ENCODE measurements around the gene USH2A. TPM values are rescaled to one million over a fixed set of nuclear protein-coding genes. Genes with fewer than 3 reads are reported as not detected.

The USH2A gene
- total RNA-seq, 2 donors from 2014 or later, result 0.74 TPM; not detected in 1

- WGBS, result 75% methylated on average over 2 of the region's 2 CpGs
Measured at GRCh38 chr1:216387782-216388181, 35.5 kb downstream of the USH2A start.

GRCh38 chr1:216379441-216379840 lies 43.8 kb downstream of the USH2A start:
- 92% methylated on average over 1 of the region's 1 CpG for WGBS
- H3K36me3 ChIP-seq, result no peaks in the 10 kb centered on the region
- H3K27ac ChIP-seq, result no peak overlapping the region
- H3K9me3 ChIP-seq, result no peaks in the 10 kb centered on the region
- H3K27me3 ChIP-seq (replicated peaks; ENCODE audit: insufficient read depth), result no peaks in the 10 kb centered on the region
- H3K4me1 ChIP-seq (replicated peaks), result no peaks in the 10 kb centered on the region
- no peak for TF ChIP-seq POLR2A (IDR thresholded peaks at IDR 0.05)
- no peak for DNase-seq (ENCODE audit: low spot score)
- H3K4me3 ChIP-seq, result no peak overlapping the region
- intact Hi-C loops (cut with DNase I), result no loop called here

More at GRCh38 chr1:216387782-216388181, 35.5 kb downstream of the USH2A start:
- H3K9me3 ChIP-seq, result no peaks in the 10 kb centered on the region
- TF ChIP-seq CTCF (IDR thresholded peaks at IDR 0.05), result no peak
- no peak for TF ChIP-seq POLR2AphosphoS5 (IDR thresholded peaks at IDR 0.05)
- no peak for TF ChIP-seq POLR2A (IDR thresholded peaks at IDR 0.05)
- no peaks in the 10 kb centered on the region for H3K36me3 ChIP-seq
- no peak overlapping the region for H3K27ac ChIP-seq
- intact Hi-C loops (cut with DNase I), result no loop called here
- no peaks in the 10 kb centered on the region for H3K27me3 ChIP-seq (replicated peaks; ENCODE audit: insufficient read depth)
- no peaks in the 10 kb centered on the region for H3K4me1 ChIP-seq (replicated peaks)
- no peak for DNase-seq (ENCODE audit: low spot score)
- H3K4me3 ChIP-seq, result no peak overlapping the region

- Histone ChIP-seq H3K27me3 (replicated peaks; ENCODE audit: insufficient read depth) (no peaks in the 10 kb centered on the region), H3K4me3 (no peak overlapping the region), H3K9me3 (no peaks in the 10 kb centered on the region), H3K36me3 (no peaks in the 10 kb centered on the region), H3K27ac (no peak overlapping the region), H3K4me1 (replicated peaks) (no peaks in the 10 kb centered on the region)
- DNase-seq (ENCODE audit: low spot score), result no peak
- intact Hi-C loops (cut with DNase I), result no loop called here
- 92% methylated on average over 2 of the region's 2 CpGs for WGBS
- TF ChIP-seq POLR2AphosphoS5 (IDR thresholded peaks at IDR 0.05) (no peak), POLR2A (IDR thresholded peaks at IDR 0.05) (no peak), CTCF (IDR thresholded peaks at IDR 0.05) (no peak)
Measured at GRCh38 chr1:216368249-216368648, 55.0 kb downstream of the USH2A start.

- intact Hi-C loops (cut with DNase I), result no loop called here
- TF ChIP-seq CTCF (IDR thresholded peaks at IDR 0.05), result no peak
- no peak for TF ChIP-seq POLR2AphosphoS5 (IDR thresholded peaks at IDR 0.05)
- TF ChIP-seq POLR2A (IDR thresholded peaks at IDR 0.05), result no peak
- no peaks in the 10 kb centered on the region for H3K4me1 ChIP-seq (replicated peaks)
- no peak overlapping the region for H3K4me3 ChIP-seq
- no peaks in the 10 kb centered on the region for H3K36me3 ChIP-seq
- no peaks in the 10 kb centered on the region for H3K27me3 ChIP-seq (replicated peaks; ENCODE audit: insufficient read depth)
- H3K9me3 ChIP-seq, result no peaks in the 10 kb centered on the region
- no peak for DNase-seq (ENCODE audit: low spot score)
- no peak overlapping the region for H3K27ac ChIP-seq
Measured at GRCh38 chr1:216366979-216367378, 56.3 kb downstream of the USH2A start.

GRCh38 chr1:216356945-216357344 lies 66.3 kb downstream of the USH2A start:
- 87% methylated on average over 2 of the region's 2 CpGs for WGBS
- no peak for DNase-seq (ENCODE audit: low spot score)
- Histone ChIP-seq H3K4me1 (replicated peaks) (no peaks in the 10 kb centered on the region), H3K9me3 (no peaks in the 10 kb centered on the region), H3K36me3 (no peaks in the 10 kb centered on the region), H3K27ac (no peak overlapping the region), H3K4me3 (no peak overlapping the region), H3K27me3 (replicated peaks; ENCODE audit: insufficient read depth) (no peaks in the 10 kb centered on the region)
- intact Hi-C loops (cut with DNase I), result no loop called here
- no peak for TF ChIP-seq CTCF (IDR thresholded peaks at IDR 0.05)
- no peak for TF ChIP-seq POLR2AphosphoS5 (IDR thresholded peaks at IDR 0.05)
- no peak for TF ChIP-seq POLR2A (IDR thresholded peaks at IDR 0.05)

Data from prostate gland (tissue), 2 donors.